Kasumi-1 (cell line): Measurements from ENCODE around the gene TLE3.

Source experiments
- DNase-seq, 2 experiments: peaks; one replicate each; lab custom pipeline; 2025; lab: John Stamatoyannopoulos, UW

Gene TLE3

GRCh38 chr15:70006259-70007147 lies 91.2 kb downstream of the TLE3 start:
- DNase-seq: no peak

DNA sequence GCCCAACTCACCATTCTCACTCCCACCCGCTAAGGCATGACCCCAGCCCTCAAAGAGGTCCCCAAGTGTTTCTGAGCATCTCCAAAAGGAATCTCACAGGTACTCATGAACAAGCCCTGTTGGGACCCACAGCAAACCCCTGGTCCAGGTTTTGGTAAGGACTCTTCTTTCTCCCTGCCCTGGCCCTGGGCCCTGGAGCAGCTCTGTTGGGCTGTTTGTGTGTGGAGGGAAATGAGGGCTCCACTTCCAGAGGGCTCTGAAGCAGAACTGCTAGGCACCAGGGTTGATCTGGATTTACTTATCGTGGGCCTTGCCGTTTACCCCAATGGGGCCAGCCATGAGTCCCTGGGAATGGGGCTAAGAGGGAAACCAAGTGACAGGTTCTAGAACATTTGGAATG lies 92.9 kb downstream of the TLE3 start:
- no peak for DNase-seq

- DNase-seq: no peak
Measured at GRCh38 chr15:70002897-70003296, 94.8 kb downstream of the TLE3 start.

GRCh38 chr15:70001859-70002258 lies 95.9 kb downstream of the TLE3 start:
- DNase-seq: no peak

DNA sequence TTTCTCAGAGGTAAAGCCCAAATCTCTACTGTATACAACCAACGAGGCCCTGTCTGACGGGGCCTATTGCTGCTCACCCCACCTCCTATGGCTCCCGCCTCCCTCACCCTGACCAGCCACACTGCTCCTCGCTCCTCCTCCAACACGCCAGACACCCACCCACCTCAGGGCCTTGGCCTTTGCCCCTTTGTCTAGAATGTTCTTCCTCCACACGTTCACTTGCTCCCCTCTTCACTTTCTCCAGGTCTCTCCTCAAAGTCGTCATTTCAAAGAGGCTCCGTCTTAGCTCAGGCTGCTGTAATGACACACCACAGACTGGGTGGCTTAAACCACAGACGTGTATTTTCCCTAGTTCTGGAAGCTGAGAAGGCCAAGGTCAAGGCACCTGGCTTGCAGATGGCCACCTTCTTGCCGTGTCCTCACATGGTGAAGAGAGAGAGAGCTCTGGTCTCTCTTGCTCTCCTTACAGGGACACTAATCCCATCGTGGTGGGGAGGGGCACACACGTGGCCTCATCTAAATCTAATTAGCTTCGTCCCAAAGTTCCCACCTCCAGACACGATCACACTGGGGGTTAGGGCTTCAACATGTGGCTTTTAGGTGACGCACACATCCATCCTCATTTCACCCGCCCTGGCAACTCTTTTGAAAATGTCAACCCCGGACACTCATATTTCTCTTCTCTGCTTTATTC lies 98.2 kb downstream of the TLE3 start:
- DNase-seq: no peak

- DNase-seq: no peak
Measured at GRCh38 chr15:69998541-69999391, 99.0 kb downstream of the TLE3 start.

DNA sequence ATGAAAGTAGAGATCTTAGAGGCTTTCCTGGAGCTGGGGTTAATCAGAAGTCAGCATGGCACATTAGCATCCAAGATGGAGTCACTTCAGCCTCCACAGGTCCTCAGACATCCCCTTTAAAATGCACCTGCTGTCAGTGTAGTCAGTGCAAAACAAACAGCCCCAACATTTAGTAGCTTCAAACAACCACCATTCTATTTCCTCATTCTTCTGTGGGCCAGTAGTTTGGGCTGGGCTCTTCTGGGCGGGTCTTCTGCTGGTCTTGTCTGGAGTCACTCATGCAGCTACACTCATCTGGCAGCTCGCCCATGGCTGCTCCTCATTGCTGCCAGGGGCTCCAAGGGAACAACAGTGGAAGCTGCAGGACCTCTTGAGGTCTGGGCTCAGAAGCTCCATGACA lies 99.9 kb downstream of the TLE3 start:
- DNase-seq: no peak
